Transverse colon (tissue), 4 donors: ENCODE results near the gene E4F1. TPM values are rescaled to one million over a fixed set of nuclear protein-coding genes. Genes with fewer than 3 reads are reported as not detected.

Experiments used
- DNase-seq: peaks from one replicate; pipeline ENCODE4 v3.0.0-alpha.2; 2019
- H3K27ac ChIP-seq, 4 donors: fragments of 200-600 bp; sonication (generic); 2 replicates each; pipeline ENCODE4 v1.5.1; 2016 to 2018; ENCODE audit warnings: inconsistent platforms in 4 of 4
- H3K27me3 ChIP-seq: fragments of 200-600 bp; sonication (generic); 2 replicates; pipeline ENCODE4 v1.5.1; 2017; ENCODE audit warnings: inconsistent platforms
- H3K36me3 ChIP-seq, 4 donors: fragments of 200-600 bp; sonication (generic); 2 replicates each; pipeline ENCODE4 v1.5.1; 2017 to 2019; ENCODE audit warnings: inconsistent platforms in 4 of 4
- H3K4me1 ChIP-seq, 4 donors: fragments of 200-600 bp; sonication (generic); 2 replicates each; pipeline ENCODE4 v1.5.1; 2017 to 2020; ENCODE audit warnings: inconsistent platforms in 4 of 4
- H3K4me3 ChIP-seq, 4 donors: fragments of 200-600 bp; sonication (generic); 1 replicate in 1 of 4; 2 replicates in 3 of 4; pipeline versions ENCODE4 v1.5.1 to v1.6.1; 2017 to 2019; ENCODE audit warnings: inconsistent platforms in 4 of 4
- H3K9me3 ChIP-seq, 2 donors: fragments of 200-600 bp; sonication (generic); 2 replicates each; pipeline ENCODE4 v1.5.1; 2017 to 2019; ENCODE audit warnings: inconsistent platforms in 2 of 2
- EP300 ChIP-seq: sonication (generic); formaldehyde crosslinking; IDR thresholded peaks from one replicate; pipeline ENCODE4 v1.6.1; 2017; ENCODE audit warnings: antibody characterized with exemption, low read depth
- POLR2A ChIP-seq: fragments of 450-650 bp; IDR thresholded peaks from one replicate; pipeline ENCODE4 v1.6.1; 2016; ENCODE audit warnings: antibody characterized with exemption, mild to moderate bottlenecking, moderate library complexity
- POLR2AphosphoS5 ChIP-seq, 3 donors: sonication (generic); formaldehyde crosslinking; IDR thresholded peaks; one replicate each; pipeline ENCODE4 v1.6.1; 2016; ENCODE audit warnings: antibody characterized with exemption in 3 of 3
- WGBS, 2 donors: methylation state at CpG; one replicate each; pipeline ENCODE4 v1.1.5; 2018; ENCODE audit warnings: low coverage in 1 of 2; 5-methylcytosine and 5-hydroxymethylcytosine counted together
- in situ Hi-C, 4 donors: fragments of 200-750 bp; cut with MboI; loops; one replicate each; pipeline versions ENCODE4 v1.15.0 to v1.15.1; 2017; ENCODE audit warnings: low sequenced_read_pairs in 3 of 4, low pct_ligation_motif_present in 1 of 4, low pct_unique_long_range_greater_than_20kb in 1 of 4
- intact Hi-C: fragments of 100-400 bp; cut with DNase I; formaldehyde crosslinking; loops from one replicate; pipeline ENCODE4 v1.15.1; 2023; ENCODE audit warnings: low total_unique reads
- total RNA-seq, 4 donors: library from RNA; depleted of rRNA; stranded (reverse); fragments of >200 nt; gene quantifications; one replicate each; pipeline ENCODE4 v1.1.0, GENCODE V29; 2016
- TF ChIP-seq, protein P1 (sequence below), 5 experiments: fragments of 200-600 bp in 3 of 5; fragments of 450-650 bp in 2 of 5; sonication (generic) in 3 of 5; IDR thresholded peaks; 1 replicate in 2 of 5; 2 replicates in 3 of 5; pipeline ENCODE4 v1.5.1; 2016 to 2017; ENCODE audit warnings: antibody characterized with exemption in 5 of 5, inconsistent platforms in 3 of 5, mild to moderate bottlenecking in 2 of 5, moderate library complexity in 1 of 5

Gene E4F1
- total RNA-seq, 4 donors from 2014 or later: 36.5 to 124 (median 53.6) TPM

DNA sequence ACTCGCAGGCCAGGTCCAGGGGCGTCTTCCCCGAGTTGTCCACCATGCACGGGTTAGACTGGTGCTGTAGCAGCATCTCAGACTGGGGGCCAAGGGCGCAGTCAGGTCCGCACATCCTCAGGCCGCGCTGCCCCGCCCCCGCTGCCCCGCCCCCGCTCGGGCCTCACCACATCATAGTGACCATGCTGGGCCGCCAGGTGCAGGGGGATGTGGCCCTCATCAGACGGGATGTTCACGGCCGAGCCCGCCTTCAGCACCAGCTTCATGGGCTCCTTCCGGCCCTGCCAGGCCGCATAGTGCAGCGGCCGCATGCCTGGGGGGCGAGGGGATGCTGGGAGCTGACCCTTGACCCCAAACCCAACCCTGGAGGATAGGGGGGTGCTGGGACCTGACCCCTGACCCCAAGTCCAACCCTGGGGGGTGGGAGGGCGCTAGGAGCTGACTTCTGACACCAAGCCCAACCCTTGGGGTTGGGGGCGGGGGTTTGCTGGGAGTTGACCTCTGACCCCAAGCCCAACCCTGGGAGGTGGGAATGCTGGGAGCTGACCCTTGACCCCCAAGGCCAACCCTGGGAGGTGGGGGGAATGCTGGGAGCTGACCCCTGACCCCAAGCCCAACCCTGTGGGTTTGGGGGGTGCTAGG lies 34.0 kb upstream of the E4F1 start:
- in situ Hi-C loops: loop anchor here in 1 of 4 donors (25.0 kb wide), 1 partner anchor 298 kb away; the partner anchor contains the start of gene TBC1D24
- no peak for TF ChIP-seq POLR2A
- no peak for TF ChIP-seq EP300
- no peak for TF ChIP-seq POLR2AphosphoS5 (IDR thresholded peaks at IDR 0.05)
- TF ChIP-seq, protein P1, sequence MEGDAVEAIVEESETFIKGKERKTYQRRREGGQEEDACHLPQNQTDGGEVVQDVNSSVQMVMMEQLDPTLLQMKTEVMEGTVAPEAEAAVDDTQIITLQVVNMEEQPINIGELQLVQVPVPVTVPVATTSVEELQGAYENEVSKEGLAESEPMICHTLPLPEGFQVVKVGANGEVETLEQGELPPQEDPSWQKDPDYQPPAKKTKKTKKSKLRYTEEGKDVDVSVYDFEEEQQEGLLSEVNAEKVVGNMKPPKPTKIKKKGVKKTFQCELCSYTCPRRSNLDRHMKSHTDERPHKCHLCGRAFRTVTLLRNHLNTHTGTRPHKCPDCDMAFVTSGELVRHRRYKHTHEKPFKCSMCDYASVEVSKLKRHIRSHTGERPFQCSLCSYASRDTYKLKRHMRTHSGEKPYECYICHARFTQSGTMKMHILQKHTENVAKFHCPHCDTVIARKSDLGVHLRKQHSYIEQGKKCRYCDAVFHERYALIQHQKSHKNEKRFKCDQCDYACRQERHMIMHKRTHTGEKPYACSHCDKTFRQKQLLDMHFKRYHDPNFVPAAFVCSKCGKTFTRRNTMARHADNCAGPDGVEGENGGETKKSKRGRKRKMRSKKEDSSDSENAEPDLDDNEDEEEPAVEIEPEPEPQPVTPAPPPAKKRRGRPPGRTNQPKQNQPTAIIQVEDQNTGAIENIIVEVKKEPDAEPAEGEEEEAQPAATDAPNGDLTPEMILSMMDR (IDR thresholded peaks at IDR 0.05): no peak
- intact Hi-C loops: no loop called here
- Histone ChIP-seq H3K36me3 (no peaks in the 10 kb centered on the region), H3K27me3 (peaks cover 30% of the 10 kb centered on the region), H3K9me3 (no peaks in the 10 kb centered on the region), H3K27ac (no peak overlapping the region), H3K4me1 (no peaks in the 10 kb centered on the region), H3K4me3 (no peak overlapping the region)
- DNase-seq: no peak
- WGBS, 2 donors: 82% methylated on average over 23 of the region's 25 CpGs; no CpG with 5 or more reads in 1 of the 2 donors

DNA sequence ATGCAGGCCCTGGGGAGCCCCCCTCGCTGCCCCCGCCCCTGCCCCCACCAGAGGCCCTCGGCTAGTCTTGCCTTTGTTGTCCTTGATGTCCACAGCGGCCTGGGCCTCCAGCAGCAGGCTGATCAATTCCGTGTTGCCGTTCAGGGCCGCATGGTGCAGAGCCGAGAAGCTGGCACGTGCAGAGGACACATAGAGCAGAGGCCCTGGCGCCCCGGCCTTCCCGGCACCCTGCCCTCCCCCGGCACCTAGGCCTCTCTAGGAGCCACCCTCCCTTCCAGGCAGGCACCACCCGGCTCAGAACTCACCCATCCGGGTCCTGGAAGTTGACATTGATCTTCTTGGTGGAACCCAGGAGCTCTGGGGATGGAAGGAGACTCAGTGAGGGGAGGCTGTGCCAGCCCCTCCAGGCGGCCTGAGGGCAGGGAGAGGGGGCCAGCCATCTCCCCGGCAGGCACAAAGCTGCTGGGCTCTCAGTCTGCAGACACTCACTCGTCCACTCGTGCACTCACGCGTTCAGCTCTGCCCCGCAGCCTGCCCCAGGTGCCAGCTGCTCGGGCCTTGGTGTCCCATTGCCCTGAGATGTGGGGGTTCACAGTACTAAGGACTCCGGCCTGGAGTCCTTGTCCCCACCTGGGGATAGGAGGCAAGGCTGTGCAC lies 33.3 kb upstream of the E4F1 start:
- H3K36me3 ChIP-seq: no peaks in the 10 kb centered on the region
- intact Hi-C loops (no loop called here), in situ Hi-C loops (loop anchor here in 1 of 4 donors (25.0 kb wide), 1 partner anchor 297 kb away; the partner anchor contains the start of gene TBC1D24)
- no peak for DNase-seq
- no peak for TF ChIP-seq POLR2AphosphoS5 (IDR thresholded peaks at IDR 0.05)
- no peak for TF ChIP-seq POLR2A
- no peak for TF ChIP-seq EP300
- TF ChIP-seq, protein P1 (IDR thresholded peaks at IDR 0.05): no peak
- WGBS, 2 donors: 85% methylated on average over 24 of the region's 24 CpGs; no CpG with 5 or more reads in 1 of the 2 donors
- H3K4me1 ChIP-seq: peaks cover 2 to 4% (median 3%) of the 10 kb centered on the region in 4 donors
- peaks cover 32% of the 10 kb centered on the region for H3K27me3 ChIP-seq
- H3K27ac ChIP-seq: no peak overlapping the region
- no peak overlapping the region for H3K4me3 ChIP-seq
- H3K9me3 ChIP-seq: no peaks in the 10 kb centered on the region

DNA sequence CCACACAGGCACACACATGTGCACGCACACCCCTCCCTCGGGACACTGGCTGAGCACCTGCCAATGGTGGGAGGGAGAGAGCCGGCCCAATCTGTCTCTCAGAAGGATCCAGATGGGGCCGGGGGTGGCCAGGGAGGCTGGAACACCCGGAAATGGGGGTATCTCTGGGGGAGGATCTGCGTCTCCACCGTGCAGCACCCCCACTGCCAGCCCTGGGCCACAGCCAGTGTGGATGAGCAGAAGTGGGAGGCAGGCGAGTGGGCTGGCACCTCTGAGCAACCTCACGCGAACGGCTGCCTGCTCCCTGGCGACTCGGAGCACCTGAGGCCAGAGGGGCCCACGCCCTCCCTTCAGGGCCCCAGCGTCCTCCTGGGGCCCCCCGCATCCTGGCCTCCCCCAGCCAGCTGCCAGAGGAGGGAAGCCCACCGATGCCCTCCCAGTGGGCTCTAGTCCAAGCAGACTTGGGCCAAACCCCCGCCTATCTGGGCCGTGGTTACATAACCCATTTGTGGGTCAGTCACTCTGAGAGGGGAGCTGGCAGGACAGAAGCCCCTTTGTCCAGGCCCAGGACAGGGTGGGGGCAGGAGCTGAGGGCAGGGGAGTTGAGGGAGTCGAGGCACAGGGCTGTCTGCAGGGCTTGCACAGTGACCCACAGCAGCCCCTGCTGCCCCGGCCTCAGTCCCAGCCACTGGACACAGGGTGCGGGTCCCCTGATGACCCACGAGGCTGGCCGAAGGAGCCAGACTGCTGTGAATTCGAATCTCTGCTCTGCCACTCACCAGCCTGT lies 32.5 kb upstream of the E4F1 start:
- peaks cover 32% of the 10 kb centered on the region for H3K27me3 ChIP-seq
- H3K4me3 ChIP-seq: no peak overlapping the region
- intact Hi-C loops: no loop called here
- H3K27ac ChIP-seq: no peak overlapping the region
- in situ Hi-C loops: loop anchor here in 1 of 4 donors (25.0 kb wide), 1 partner anchor 296 kb away; the partner anchor contains the start of gene TBC1D24
- WGBS, 2 donors: 84% methylated on average over 17 of the region's 25 CpGs; no CpG with 5 or more reads in 1 of the 2 donors
- DNase-seq: no peak
- H3K4me1 ChIP-seq: peaks cover 9 to 11% (median 10%) of the 10 kb centered on the region in 4 donors
- no peak for TF ChIP-seq POLR2AphosphoS5 (IDR thresholded peaks at IDR 0.05)
- no peak for TF ChIP-seq POLR2A
- TF ChIP-seq, protein P1 (IDR thresholded peaks at IDR 0.05): no peak
- TF ChIP-seq EP300: no peak
- no peaks in the 10 kb centered on the region for H3K36me3 ChIP-seq
- H3K9me3 ChIP-seq: no peaks in the 10 kb centered on the region

DNA sequence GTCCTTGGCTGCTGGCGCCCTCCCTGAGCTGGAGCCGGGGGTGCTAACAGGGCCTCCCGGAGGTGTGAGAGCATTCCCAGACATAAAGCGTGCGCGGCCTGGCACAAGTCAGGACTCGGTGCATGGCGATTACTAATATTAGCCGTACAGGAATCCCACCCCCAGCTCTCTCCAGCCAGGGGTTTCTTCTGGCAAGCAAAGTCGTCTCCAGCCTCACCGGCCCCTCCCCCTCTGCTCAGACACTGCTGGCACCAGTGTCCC lies 32.0 kb upstream of the E4F1 start:
- H3K4me3 ChIP-seq: no peak overlapping the region
- no peaks in the 10 kb centered on the region for H3K36me3 ChIP-seq
- WGBS, 2 donors: 88% methylated on average over 11 of the region's 11 CpGs; no CpG with 5 or more reads in 1 of the 2 donors
- no peak for DNase-seq
- in situ Hi-C loops: loop anchor here in 1 of 4 donors (25.0 kb wide), 1 partner anchor 296 kb away; the partner anchor contains the start of gene TBC1D24
- no peak overlapping the region for H3K27ac ChIP-seq
- intact Hi-C loops: no loop called here
- peaks cover 10 to 14% (median 13%) of the 10 kb centered on the region in 4 donors for H3K4me1 ChIP-seq
- TF ChIP-seq POLR2AphosphoS5 (IDR thresholded peaks at IDR 0.05) (no peak), POLR2A (no peak), EP300 (no peak)
- TF ChIP-seq, protein P1 (IDR thresholded peaks at IDR 0.05): no peak
- peaks cover 34% of the 10 kb centered on the region for H3K27me3 ChIP-seq
- H3K9me3 ChIP-seq: no peaks in the 10 kb centered on the region
